SK-N-SH treated with all-trans-retinoic acid at 6 μM for 48 hours (cell line): Measurements from ENCODE around the gene TMEM119.

Experiments used
- ATAC-seq: fragments of 200-7000 bp; cut with Tn5 transposase; 3 replicates; pipeline ENCODE4 v1.9.1; 2020; ENCODE audit warnings: mild to moderate bottlenecking, moderate library complexity
- BACH2 ChIP-seq: fragments of 250-450 bp; sonication (Bioruptor Pico); IDR thresholded peaks from 2 replicates; pipeline ENCODE4 v1.9.0; 2021; ENCODE audit warnings: mild to moderate bottlenecking, borderline replicate concordance
- CSDC2 ChIP-seq: fragments of 250-450 bp; sonication (Bioruptor Pico); IDR thresholded peaks from 2 replicates; pipeline ENCODE4 v1.5.0; 2020; ENCODE audit warnings: mild to moderate bottlenecking, moderate library complexity
- ESRRG ChIP-seq: fragments of 250-450 bp; sonication (Bioruptor Pico); IDR thresholded peaks from 2 replicates; pipeline ENCODE4 v1.6.1; 2021; ENCODE audit warnings: mild to moderate bottlenecking
- GLIS3 ChIP-seq: fragments of 250-450 bp; sonication (Bioruptor Pico); IDR thresholded peaks from 2 replicates; pipeline ENCODE4 v1.5.0; 2020; ENCODE audit warnings: mild to moderate bottlenecking, moderate library complexity
- ISL1 ChIP-seq: fragments of 250-450 bp; sonication (Bioruptor Pico); IDR thresholded peaks from 2 replicates; pipeline ENCODE4 v2.1.2; 2022; ENCODE audit warnings: mild to moderate bottlenecking, moderate library complexity
- OSR1 ChIP-seq: fragments of 250-450 bp; sonication (Bioruptor Pico); IDR thresholded peaks from 2 replicates; pipeline ENCODE4 v1.8.0; 2022; ENCODE audit warnings: moderate library complexity, mild to moderate bottlenecking, inconsistent platforms
- PPARA ChIP-seq: fragments of 250-450 bp; sonication (Bioruptor Pico); IDR thresholded peaks from 2 replicates; pipeline ENCODE4 v1.5.0; 2020; ENCODE audit warnings: mild to moderate bottlenecking, borderline replicate concordance
- RARB ChIP-seq: fragments of 250-450 bp; sonication (Bioruptor Pico); IDR thresholded peaks from 2 replicates; pipeline ENCODE4 v1.8.0; 2021; ENCODE audit warnings: mild to moderate bottlenecking, moderate library complexity
- TCF4 ChIP-seq: fragments of 250-450 bp; sonication (Bioruptor Pico); IDR thresholded peaks from 2 replicates; pipeline ENCODE4 v1.8.0; 2021; ENCODE audit warnings: mild to moderate bottlenecking, moderate library complexity, borderline replicate concordance
- TOX ChIP-seq: fragments of 250-450 bp; sonication (Bioruptor Pico); IDR thresholded peaks from 2 replicates; pipeline ENCODE4 v1.8.0; 2021; ENCODE audit warnings: mild to moderate bottlenecking, moderate library complexity, borderline replicate concordance
- ZC3H10 ChIP-seq: fragments of 250-450 bp; sonication (Bioruptor Pico); IDR thresholded peaks from 2 replicates; pipeline ENCODE4 v1.5.1; 2021; ENCODE audit warnings: mild to moderate bottlenecking, moderate library complexity
- ZFP3 ChIP-seq: fragments of 250-450 bp; sonication (Bioruptor Pico); IDR thresholded peaks from 2 replicates; pipeline ENCODE4 v1.5.0; 2020; ENCODE audit warnings: mild to moderate bottlenecking, moderate library complexity
- ZFP30 ChIP-seq: fragments of 450-650 bp; formaldehyde crosslinking; IDR thresholded peaks from 2 replicates; pipeline ENCODE4 v1.5.0; 2022; ENCODE audit warnings: mild to moderate bottlenecking, moderate library complexity
- ZNF565 ChIP-seq: fragments of 450-650 bp; formaldehyde crosslinking; conservative IDR thresholded peaks from 2 replicates; pipeline ENCODE4 v1.5.0; 2020; ENCODE audit warnings: low read depth, mild to moderate bottlenecking, moderate library complexity
- ZNF70 ChIP-seq: fragments of 450-650 bp; formaldehyde crosslinking; IDR thresholded peaks from 2 replicates; pipeline ENCODE4 v1.5.0; 2020; ENCODE audit warnings: mild to moderate bottlenecking, moderate library complexity
- ZNF8 ChIP-seq: fragments of 450-650 bp; formaldehyde crosslinking; IDR thresholded peaks from 2 replicates; pipeline ENCODE4 v1.5.0; 2020; ENCODE audit warnings: mild to moderate bottlenecking, moderate library complexity
- TF ChIP-seq, protein P1 (sequence below): fragments of 250-450 bp; sonication (Bioruptor Pico); IDR thresholded peaks from 2 replicates; pipeline ENCODE4 v1.8.0; 2021; ENCODE audit warnings: low read depth, mild to moderate bottlenecking, moderate library complexity, borderline replicate concordance
- TF ChIP-seq, protein P2 (sequence below): fragments of 250-450 bp; sonication (Bioruptor Pico); IDR thresholded peaks from 2 replicates; pipeline ENCODE4 v1.8.0; 2020; ENCODE audit warnings: mild to moderate bottlenecking, moderate library complexity, borderline replicate concordance
- TF ChIP-seq, protein P3 (sequence below): fragments of 250-450 bp; sonication (Bioruptor Pico); IDR thresholded peaks from 2 replicates; pipeline ENCODE4 v1.5.0; 2020; ENCODE audit warnings: mild to moderate bottlenecking, moderate library complexity
- TF ChIP-seq, protein P4 (sequence below): fragments of 250-450 bp; sonication (Bioruptor Pico); IDR thresholded peaks from 2 replicates; pipeline ENCODE4 v1.5.1; 2021; ENCODE audit warnings: mild to moderate bottlenecking, moderate library complexity
- TF ChIP-seq, protein P5 (sequence below): fragments of 250-450 bp; sonication (Bioruptor Pico); IDR thresholded peaks from 2 replicates; pipeline ENCODE4 v1.5.1; 2020; ENCODE audit warnings: low read depth, mild to moderate bottlenecking, moderate library complexity

Gene TMEM119

DNA sequence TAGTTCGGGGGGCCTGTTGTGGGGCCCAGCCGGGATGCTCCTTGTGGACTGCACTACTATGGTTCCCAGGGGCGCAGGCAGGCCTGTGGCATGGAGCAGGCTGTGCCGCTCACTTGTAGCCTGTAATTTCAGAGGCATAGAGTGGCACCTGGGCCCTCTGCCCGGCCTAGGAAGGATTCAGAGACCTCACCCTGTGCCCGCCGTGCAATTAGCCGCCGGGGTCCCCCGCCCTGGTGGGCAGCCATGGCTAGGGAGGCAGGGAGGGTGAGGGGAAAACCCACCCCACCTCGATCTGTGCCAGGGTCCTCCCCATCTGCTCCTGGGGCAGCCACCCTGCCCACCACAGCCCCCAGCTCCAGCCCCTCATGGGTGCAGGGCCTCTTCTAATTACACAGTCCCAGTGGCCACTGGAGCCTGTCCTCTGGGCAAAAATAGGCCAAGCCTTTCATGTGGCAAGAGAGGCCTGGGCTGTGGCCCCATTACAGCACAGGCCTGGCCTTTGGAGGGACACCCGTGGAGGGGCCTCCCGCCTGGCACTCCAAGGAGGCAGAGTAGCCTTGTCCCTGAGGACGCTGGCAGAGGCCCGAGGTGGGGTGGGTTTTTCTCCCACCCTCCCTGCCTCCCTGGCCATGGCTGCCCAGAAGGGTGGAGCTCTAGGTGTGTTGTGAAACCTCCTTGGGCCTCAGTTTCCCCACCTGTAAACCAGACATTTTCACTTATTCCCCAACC, 5.3 kb upstream of the TMEM119 start:
- TF ChIP-seq, protein P1, sequence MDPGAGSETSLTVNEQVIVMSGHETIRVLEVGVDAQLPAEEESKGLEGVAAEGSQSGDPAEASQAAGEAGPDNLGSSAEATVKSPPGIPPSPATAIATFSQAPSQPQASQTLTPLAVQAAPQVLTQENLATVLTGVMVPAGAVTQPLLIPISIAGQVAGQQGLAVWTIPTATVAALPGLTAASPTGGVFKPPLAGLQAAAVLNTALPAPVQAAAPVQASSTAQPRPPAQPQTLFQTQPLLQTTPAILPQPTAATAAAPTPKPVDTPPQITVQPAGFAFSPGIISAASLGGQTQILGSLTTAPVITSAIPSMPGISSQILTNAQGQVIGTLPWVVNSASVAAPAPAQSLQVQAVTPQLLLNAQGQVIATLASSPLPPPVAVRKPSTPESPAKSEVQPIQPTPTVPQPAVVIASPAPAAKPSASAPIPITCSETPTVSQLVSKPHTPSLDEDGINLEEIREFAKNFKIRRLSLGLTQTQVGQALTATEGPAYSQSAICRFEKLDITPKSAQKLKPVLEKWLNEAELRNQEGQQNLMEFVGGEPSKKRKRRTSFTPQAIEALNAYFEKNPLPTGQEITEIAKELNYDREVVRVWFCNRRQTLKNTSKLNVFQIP (CRISPR knock-in tag), result no peak
- TF ChIP-seq CSDC2 (CRISPR knock-in tag) (no peak), ESRRG (CRISPR knock-in tag) (no peak), OSR1 (CRISPR knock-in tag) (no peak), ZNF8 (CRISPR knock-in tag) (no peak), ZC3H10 (CRISPR knock-in tag) (no peak), ZFP30 (CRISPR knock-in tag) (no peak), PPARA (CRISPR knock-in tag) (no peak), ZFP3 (CRISPR knock-in tag) (no peak), TCF4 (no peak), ZNF70 (no peak), BACH2 (no peak), ZNF565 (CRISPR knock-in tag) (no peak), TOX (CRISPR knock-in tag) (no peak), RARB (CRISPR knock-in tag) (no peak), ISL1 (no peak)
- TF ChIP-seq, protein P2, sequence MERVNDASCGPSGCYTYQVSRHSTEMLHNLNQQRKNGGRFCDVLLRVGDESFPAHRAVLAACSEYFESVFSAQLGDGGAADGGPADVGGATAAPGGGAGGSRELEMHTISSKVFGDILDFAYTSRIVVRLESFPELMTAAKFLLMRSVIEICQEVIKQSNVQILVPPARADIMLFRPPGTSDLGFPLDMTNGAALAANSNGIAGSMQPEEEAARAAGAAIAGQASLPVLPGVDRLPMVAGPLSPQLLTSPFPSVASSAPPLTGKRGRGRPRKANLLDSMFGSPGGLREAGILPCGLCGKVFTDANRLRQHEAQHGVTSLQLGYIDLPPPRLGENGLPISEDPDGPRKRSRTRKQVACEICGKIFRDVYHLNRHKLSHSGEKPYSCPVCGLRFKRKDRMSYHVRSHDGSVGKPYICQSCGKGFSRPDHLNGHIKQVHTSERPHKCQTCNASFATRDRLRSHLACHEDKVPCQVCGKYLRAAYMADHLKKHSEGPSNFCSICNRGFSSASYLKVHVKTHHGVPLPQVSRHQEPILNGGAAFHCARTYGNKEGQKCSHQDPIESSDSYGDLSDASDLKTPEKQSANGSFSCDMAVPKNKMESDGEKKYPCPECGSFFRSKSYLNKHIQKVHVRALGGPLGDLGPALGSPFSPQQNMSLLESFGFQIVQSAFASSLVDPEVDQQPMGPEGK (CRISPR knock-in tag), result no peak
- TF ChIP-seq, protein P3, sequence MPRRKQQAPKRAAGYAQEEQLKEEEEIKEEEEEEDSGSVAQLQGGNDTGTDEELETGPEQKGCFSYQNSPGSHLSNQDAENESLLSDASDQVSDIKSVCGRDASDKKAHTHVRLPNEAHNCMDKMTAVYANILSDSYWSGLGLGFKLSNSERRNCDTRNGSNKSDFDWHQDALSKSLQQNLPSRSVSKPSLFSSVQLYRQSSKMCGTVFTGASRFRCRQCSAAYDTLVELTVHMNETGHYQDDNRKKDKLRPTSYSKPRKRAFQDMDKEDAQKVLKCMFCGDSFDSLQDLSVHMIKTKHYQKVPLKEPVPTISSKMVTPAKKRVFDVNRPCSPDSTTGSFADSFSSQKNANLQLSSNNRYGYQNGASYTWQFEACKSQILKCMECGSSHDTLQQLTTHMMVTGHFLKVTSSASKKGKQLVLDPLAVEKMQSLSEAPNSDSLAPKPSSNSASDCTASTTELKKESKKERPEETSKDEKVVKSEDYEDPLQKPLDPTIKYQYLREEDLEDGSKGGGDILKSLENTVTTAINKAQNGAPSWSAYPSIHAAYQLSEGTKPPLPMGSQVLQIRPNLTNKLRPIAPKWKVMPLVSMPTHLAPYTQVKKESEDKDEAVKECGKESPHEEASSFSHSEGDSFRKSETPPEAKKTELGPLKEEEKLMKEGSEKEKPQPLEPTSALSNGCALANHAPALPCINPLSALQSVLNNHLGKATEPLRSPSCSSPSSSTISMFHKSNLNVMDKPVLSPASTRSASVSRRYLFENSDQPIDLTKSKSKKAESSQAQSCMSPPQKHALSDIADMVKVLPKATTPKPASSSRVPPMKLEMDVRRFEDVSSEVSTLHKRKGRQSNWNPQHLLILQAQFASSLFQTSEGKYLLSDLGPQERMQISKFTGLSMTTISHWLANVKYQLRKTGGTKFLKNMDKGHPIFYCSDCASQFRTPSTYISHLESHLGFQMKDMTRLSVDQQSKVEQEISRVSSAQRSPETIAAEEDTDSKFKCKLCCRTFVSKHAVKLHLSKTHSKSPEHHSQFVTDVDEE, result no peak
- TF ChIP-seq, protein P4, sequence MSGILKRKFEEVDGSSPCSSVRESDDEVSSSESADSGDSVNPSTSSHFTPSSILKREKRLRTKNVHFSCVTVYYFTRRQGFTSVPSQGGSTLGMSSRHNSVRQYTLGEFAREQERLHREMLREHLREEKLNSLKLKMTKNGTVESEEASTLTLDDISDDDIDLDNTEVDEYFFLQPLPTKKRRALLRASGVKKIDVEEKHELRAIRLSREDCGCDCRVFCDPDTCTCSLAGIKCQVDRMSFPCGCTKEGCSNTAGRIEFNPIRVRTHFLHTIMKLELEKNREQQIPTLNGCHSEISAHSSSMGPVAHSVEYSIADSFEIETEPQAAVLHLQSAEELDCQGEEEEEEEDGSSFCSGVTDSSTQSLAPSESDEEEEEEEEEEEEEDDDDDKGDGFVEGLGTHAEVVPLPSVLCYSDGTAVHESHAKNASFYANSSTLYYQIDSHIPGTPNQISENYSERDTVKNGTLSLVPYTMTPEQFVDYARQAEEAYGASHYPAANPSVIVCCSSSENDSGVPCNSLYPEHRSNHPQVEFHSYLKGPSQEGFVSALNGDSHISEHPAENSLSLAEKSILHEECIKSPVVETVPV (CRISPR knock-in tag), result no peak
- TF ChIP-seq, protein P5, sequence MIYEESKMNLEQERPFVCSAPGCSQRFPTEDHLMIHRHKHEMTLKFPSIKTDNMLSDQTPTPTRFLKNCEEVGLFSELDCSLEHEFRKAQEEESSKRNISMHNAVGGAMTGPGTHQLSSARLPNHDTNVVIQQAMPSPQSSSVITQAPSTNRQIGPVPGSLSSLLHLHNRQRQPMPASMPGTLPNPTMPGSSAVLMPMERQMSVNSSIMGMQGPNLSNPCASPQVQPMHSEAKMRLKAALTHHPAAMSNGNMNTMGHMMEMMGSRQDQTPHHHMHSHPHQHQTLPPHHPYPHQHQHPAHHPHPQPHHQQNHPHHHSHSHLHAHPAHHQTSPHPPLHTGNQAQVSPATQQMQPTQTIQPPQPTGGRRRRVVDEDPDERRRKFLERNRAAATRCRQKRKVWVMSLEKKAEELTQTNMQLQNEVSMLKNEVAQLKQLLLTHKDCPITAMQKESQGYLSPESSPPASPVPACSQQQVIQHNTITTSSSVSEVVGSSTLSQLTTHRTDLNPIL (CRISPR knock-in tag), result no peak
- ATAC-seq, result no peak

DNA sequence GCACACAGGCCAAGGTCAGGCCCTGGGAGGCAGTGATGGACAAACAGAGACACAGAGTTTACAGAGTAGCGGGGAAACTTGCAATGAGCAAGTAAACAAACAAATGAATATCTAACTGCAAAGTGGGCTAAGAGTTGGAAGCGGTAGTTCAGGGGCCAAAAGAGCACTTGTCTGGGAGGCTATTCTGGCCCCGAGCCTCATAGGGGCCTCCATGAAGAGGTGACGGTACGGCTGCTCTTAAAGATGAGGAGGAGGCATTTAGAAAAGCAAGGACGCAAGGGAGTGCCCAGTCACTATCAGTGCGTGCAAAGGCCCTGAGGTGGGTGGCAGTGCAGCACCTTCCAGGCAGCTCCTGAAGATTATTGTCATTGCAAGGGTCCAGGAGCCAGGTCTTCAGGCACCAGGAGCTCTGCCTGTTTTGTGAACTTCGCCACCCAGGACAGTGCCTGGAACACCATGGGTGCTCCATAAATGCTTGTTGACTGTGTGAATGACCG, 4.4 kb upstream of the TMEM119 start:
- ATAC-seq, result no peak

More for the DNA sequence above, 4.4 kb upstream of the TMEM119 start:
- TF ChIP-seq ZC3H10 (CRISPR knock-in tag) (no peak), CSDC2 (CRISPR knock-in tag) (no peak), GLIS3 (CRISPR knock-in tag) (no peak), TCF4 (no peak)
- TF ChIP-seq, protein P2 (CRISPR knock-in tag), result no peak
